HL-60/S4 treated with phorbol 12-myristate 13-acetate at 8.2 ng/mL for 4 days and 3 days (cell line): Measurements from ENCODE around the gene KDM1A.

Source experiments
- in situ Hi-C: fragments of 300-500 bp; cut with MboI; formaldehyde crosslinking; loops from 2 replicates; pipeline ENCODE4 v1.15.0; 2022; ENCODE audit warnings: low sequenced_read_pairs

KDM1A gene

GRCh38 chr1:23103001-23103889 lies 84.0 kb downstream of the KDM1A start:
- in situ Hi-C loops: no loop called here

GRCh38 chr1:23108918-23109533 lies 89.8 kb downstream of the KDM1A start:
- in situ Hi-C loops: no loop called here

- in situ Hi-C loops: no loop called here
Observed at GRCh38 chr1:23110391-23110790, 91.1 kb downstream of the KDM1A start.

- in situ Hi-C loops: no loop called here
Observed at GRCh38 chr1:23111600-23112535, 92.6 kb downstream of the KDM1A start.

GRCh38 chr1:23114424-23115079 lies 95.3 kb downstream of the KDM1A start:
- in situ Hi-C loops: no loop called here

- in situ Hi-C loops: no loop called here
Observed at GRCh38 chr1:23116216-23116836, 97.1 kb downstream of the KDM1A start.

- in situ Hi-C loops: no loop called here
Observed at GRCh38 chr1:23116921-23117699, 97.8 kb downstream of the KDM1A start.

GRCh38 chr1:23118407-23118806 lies 99.1 kb downstream of the KDM1A start:
- in situ Hi-C loops: no loop called here

GRCh38 chr1:23118957-23119792 lies 99.9 kb downstream of the KDM1A start:
- in situ Hi-C loops: no loop called here

GRCh38 chr1:23120383-23120782 lies 101.1 kb downstream of the KDM1A start:
- in situ Hi-C loops: no loop called here

GRCh38 chr1:23122023-23122748 lies 102.9 kb downstream of the KDM1A start:
- in situ Hi-C loops: no loop called here

- in situ Hi-C loops: no loop called here
Observed at GRCh38 chr1:23122796-23123195, 103.5 kb downstream of the KDM1A start.

GRCh38 chr1:23123528-23123927 lies 104.3 kb downstream of the KDM1A start:
- in situ Hi-C loops: no loop called here

- in situ Hi-C loops: no loop called here
Observed at GRCh38 chr1:23124259-23125026, 105.2 kb downstream of the KDM1A start.

GRCh38 chr1:23125489-23125888 lies 106.2 kb downstream of the KDM1A start:
- in situ Hi-C loops: no loop called here

- in situ Hi-C loops: no loop called here
Observed at GRCh38 chr1:23126200-23126599, 106.9 kb downstream of the KDM1A start.

GRCh38 chr1:23126801-23127200 lies 107.5 kb downstream of the KDM1A start:
- in situ Hi-C loops: no loop called here
